OCI-LY1 (cell line): ENCODE data around the gene HSD11B1L.
A peak's percentile ranks its signal among the peaks of the same experiment; 100 is the strongest.

ENCODE experiments used
- H2AFZ ChIP-seq: fragments of 200-600 bp; sonication (generic), shearing (Covaris generic); 2 replicates; pipeline ENCODE4 v1.6.0; 2014; ENCODE audit warnings: antibody characterized with exemption, mild to moderate bottlenecking, low read length
- H3F3A ChIP-seq: fragments of 200-600 bp; sonication (generic), shearing (Covaris generic); 2 replicates; pipeline ENCODE4 v1.6.0; 2014; ENCODE audit warnings: mild to moderate bottlenecking, antibody characterized with exemption, low read length, moderate library complexity; ENCODE audit not compliant: insufficient read depth
- H3K27ac ChIP-seq: fragments of 200-600 bp; sonication (generic); 2 replicates; pipeline ENCODE4 v1.5.1; 2014; ENCODE audit warnings: low read length, mixed run types, mild to moderate bottlenecking, low read depth; ENCODE audit not compliant: poor library complexity, severe bottlenecking
- H3K27me3 ChIP-seq: fragments of 200-600 bp; sonication (generic); 2 replicates; pipeline ENCODE4 v1.6.0; 2014; ENCODE audit warnings: antibody characterized with exemption, mild to moderate bottlenecking, low read length, moderate library complexity; ENCODE audit not compliant: insufficient read depth
- H3K36me3 ChIP-seq: fragments of 200-600 bp; sonication (generic); 2 replicates; pipeline ENCODE4 v1.6.1; 2014; ENCODE audit warnings: mild to moderate bottlenecking, antibody characterized with exemption, low read length, moderate library complexity, mixed read lengths; ENCODE audit not compliant: insufficient read depth
- H3K4me1 ChIP-seq: fragments of 200-600 bp; sonication (generic); 2 replicates; pipeline ENCODE4 v1.5.1; 2014; ENCODE audit warnings: mild to moderate bottlenecking, low read length, moderate library complexity; ENCODE audit not compliant: insufficient read depth, severe bottlenecking
- H3K4me2 ChIP-seq: fragments of 200-600 bp; sonication (generic), shearing (Covaris generic); 2 replicates; pipeline ENCODE4 v1.6.1; 2014; ENCODE audit warnings: low read length
- H3K4me3 ChIP-seq: fragments of 200-600 bp; sonication (generic); 2 replicates; pipeline ENCODE4 v1.5.1; 2014; ENCODE audit warnings: low read length, low read depth, mild to moderate bottlenecking, mixed read lengths; ENCODE audit not compliant: poor library complexity, severe bottlenecking
- H3K79me2 ChIP-seq: fragments of 200-600 bp; shearing (Covaris generic); 2 replicates; pipeline ENCODE4 v1.6.1; 2016; ENCODE audit warnings: mixed run types, low read length, mixed read lengths; ENCODE audit not compliant: insufficient read depth
- H3K9ac ChIP-seq: fragments of 200-600 bp; sonication (generic), shearing (Covaris generic); 2 replicates; pipeline ENCODE4 v1.6.1; 2014; ENCODE audit warnings: mild to moderate bottlenecking, low read length, mixed read lengths
- H3K9me2 ChIP-seq: fragments of 200-600 bp; sonication (generic), shearing (Covaris generic); 2 replicates; pipeline ENCODE4 v1.6.1; 2014; ENCODE audit warnings: low read depth, mild to moderate bottlenecking, low read length, mixed read lengths
- H3K9me3 ChIP-seq: fragments of 200-600 bp; shearing (Covaris generic); 2 replicates; pipeline ENCODE4 v1.6.1; 2014; ENCODE audit warnings: low read length, mixed read lengths
- H4K20me1 ChIP-seq: fragments of 200-600 bp; sonication (generic), shearing (Covaris generic); 2 replicates; pipeline ENCODE4 v1.6.0; 2016; ENCODE audit warnings: mild to moderate bottlenecking, low read length; ENCODE audit not compliant: insufficient read depth
- EZH2 ChIP-seq: fragments of 200-600 bp; sonication (generic), shearing (Covaris generic); IDR thresholded peaks from 2 replicates; pipeline ENCODE4 v1.8.0; 2017; ENCODE audit warnings: borderline replicate concordance, mixed run types, mild to moderate bottlenecking, antibody characterized with exemption, low read length, moderate library complexity, mixed read lengths
- TF ChIP-seq, protein P1 (sequence below): fragments of 200-600 bp; sonication (generic), shearing (Covaris generic); IDR thresholded peaks from 2 replicates; pipeline ENCODE4 v1.5.1; 2017; ENCODE audit warnings: mild to moderate bottlenecking, antibody characterized with exemption, low read length, moderate library complexity, mixed read lengths

Gene HSD11B1L

DNA sequence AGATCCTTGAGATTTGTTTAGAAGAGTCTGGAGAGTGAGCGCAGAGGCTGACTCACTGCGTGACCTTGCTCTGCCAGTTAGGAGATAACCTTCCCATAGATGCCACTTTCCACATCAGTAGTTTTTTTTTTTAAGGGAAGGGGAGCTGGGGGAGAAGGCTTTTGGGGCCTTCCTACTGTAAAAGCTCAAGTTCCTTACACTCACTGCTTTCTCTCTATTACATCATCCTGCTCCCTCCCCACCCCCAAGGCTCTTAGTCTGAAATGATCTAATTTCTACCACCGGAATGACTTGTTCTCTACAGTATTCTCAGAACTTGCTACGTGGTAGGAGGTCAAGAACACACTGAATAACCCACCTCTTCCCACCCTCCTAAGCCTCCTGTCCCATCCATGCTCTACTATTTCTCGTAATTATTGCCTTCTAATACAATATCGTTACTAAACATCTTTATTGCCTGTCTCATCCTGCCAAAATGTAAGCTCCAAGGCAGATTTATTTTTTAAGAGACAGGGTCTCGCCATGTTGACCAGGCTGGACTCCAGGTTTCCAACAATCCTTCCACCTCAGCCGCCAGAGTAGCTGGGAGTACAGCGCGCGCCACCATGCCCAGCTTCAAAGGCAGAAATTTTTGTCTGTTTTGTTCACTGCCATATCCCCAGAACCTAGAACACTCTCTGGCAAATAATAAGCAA is 37.9 kb downstream of the HSD11B1L start:
- peaks cover 26% of the 10 kb centered on the region for H3K36me3 ChIP-seq
- H3K9me3 ChIP-seq = no peaks in the 10 kb centered on the region
- no peaks in the 10 kb centered on the region for H3K9me2 ChIP-seq
- peak overlapping the region; percentile 83 for H3K9ac ChIP-seq
- peaks cover 45% of the 10 kb centered on the region for H3K79me2 ChIP-seq
- peaks cover 30% of the 10 kb centered on the region for H3K4me1 ChIP-seq
- TF ChIP-seq, protein P1, sequence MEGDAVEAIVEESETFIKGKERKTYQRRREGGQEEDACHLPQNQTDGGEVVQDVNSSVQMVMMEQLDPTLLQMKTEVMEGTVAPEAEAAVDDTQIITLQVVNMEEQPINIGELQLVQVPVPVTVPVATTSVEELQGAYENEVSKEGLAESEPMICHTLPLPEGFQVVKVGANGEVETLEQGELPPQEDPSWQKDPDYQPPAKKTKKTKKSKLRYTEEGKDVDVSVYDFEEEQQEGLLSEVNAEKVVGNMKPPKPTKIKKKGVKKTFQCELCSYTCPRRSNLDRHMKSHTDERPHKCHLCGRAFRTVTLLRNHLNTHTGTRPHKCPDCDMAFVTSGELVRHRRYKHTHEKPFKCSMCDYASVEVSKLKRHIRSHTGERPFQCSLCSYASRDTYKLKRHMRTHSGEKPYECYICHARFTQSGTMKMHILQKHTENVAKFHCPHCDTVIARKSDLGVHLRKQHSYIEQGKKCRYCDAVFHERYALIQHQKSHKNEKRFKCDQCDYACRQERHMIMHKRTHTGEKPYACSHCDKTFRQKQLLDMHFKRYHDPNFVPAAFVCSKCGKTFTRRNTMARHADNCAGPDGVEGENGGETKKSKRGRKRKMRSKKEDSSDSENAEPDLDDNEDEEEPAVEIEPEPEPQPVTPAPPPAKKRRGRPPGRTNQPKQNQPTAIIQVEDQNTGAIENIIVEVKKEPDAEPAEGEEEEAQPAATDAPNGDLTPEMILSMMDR = no peak
- TF ChIP-seq EZH2 = no peak
- H2AFZ ChIP-seq = no peak overlapping the region
- H3K27me3 ChIP-seq = no peaks in the 10 kb centered on the region
- peak overlapping the region; percentile 90 for H3K27ac ChIP-seq
- H3F3A ChIP-seq = no peaks in the 10 kb centered on the region
- H4K20me1 ChIP-seq = no peaks in the 10 kb centered on the region; the same call in 1 of the 2 replicates
- H3K4me3 ChIP-seq = peak overlapping the region; percentile 77
- H3K4me2 ChIP-seq = peak overlapping the region; percentile 93

- peaks cover 45% of the 10 kb centered on the region for H3K79me2 ChIP-seq
- no peaks in the 10 kb centered on the region for H3F3A ChIP-seq
- peak overlapping the region; percentile 83 for H3K9ac ChIP-seq
- H2AFZ ChIP-seq = no peak overlapping the region
- H3K9me3 ChIP-seq = no peaks in the 10 kb centered on the region
- no peaks in the 10 kb centered on the region for H3K27me3 ChIP-seq
- H3K4me3 ChIP-seq = peak overlapping the region; percentile 77
- H3K9me2 ChIP-seq = no peaks in the 10 kb centered on the region
- peaks cover 30% of the 10 kb centered on the region for H3K4me1 ChIP-seq
- H3K36me3 ChIP-seq = peaks cover 21% of the 10 kb centered on the region
- TF ChIP-seq EZH2 = no peak
- TF ChIP-seq, protein P1 = no peak
- peak overlapping the region; percentile 90 for H3K27ac ChIP-seq
- peak overlapping the region; percentile 93 for H3K4me2 ChIP-seq
- H4K20me1 ChIP-seq = no peaks in the 10 kb centered on the region; the same call in 1 of the 2 replicates
Observed at GRCh38 chr19:5719274-5719960, 38.6 kb downstream of the HSD11B1L start.

DNA sequence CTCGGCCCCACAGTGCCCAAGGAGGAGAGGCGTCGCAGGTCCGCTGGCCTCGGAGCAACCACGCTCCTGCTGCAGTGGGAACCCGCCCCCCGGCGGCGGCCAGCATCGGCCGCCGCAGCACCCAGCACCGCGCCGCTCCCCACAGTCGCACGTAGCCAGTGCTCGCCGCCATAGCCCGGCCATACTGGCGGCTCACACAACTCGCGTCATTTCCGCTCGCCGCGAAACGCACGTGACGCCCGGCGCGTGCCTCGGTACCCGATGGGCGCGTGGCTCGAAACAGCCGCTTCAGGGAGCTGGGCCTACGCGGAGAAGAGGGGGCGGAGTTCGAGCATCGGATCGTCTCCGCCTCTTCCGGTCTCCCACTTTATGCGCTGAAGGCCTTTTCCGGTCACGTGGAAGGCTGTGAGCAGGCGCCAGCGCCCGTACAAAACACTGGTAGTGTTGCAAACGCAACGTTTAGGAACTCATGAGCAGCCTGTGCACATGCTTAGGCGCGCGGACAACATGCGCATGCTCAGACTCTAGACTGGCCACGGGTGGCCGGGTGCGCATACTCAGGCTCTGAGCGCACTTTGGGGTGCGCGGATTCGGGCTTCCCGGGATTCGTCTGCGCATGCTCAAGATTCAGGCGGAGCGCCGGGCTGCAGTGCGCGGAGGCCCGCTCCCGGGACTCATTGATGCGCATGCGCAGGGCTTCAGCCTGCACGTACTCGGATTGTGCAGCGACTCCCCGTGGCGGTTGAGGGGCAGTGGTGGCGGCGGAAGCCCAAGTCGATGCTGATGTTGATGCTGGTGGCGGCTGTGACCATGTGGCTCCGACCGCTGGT is 39.3 kb downstream of the HSD11B1L start, which contains the start of the genes CATSPERD and LONP1:
Gene CATSPERD, plus strand, starts transcription at position 677 of the 830 bp plus-strand sequence. Its CDS starts 101 bp downstream, at position 778.
Gene LONP1, minus strand, starts transcription at position 186 of the 830 bp plus-strand sequence. Its CDS starts 14 bp downstream, at position 172.
- no peaks in the 10 kb centered on the region for H3K27me3 ChIP-seq
- TF ChIP-seq, protein P1 = peak; percentile 90
- TF ChIP-seq EZH2 = no peak
- peaks cover 15% of the 10 kb centered on the region; the same call in 1 of the 2 replicates for H3K36me3 ChIP-seq
- H3K9me3 ChIP-seq = no peaks in the 10 kb centered on the region
- peaks cover 41% of the 10 kb centered on the region for H3K79me2 ChIP-seq
- peak within 1 kb of the TSS; percentile 93 for H3K4me2 ChIP-seq
- peak within 1 kb of the TSS; percentile 90 for H3K27ac ChIP-seq
- H3K9me2 ChIP-seq = no peaks in the 10 kb centered on the region
- H3K4me1 ChIP-seq = peaks cover 30% of the 10 kb centered on the region
- H3K9ac ChIP-seq = peak within 1 kb of the TSS; percentile 83
- H2AFZ ChIP-seq = no peak within 1 kb of the TSS
- H3K4me3 ChIP-seq = peak within 1 kb of the TSS; percentile 77
- no peaks in the 10 kb centered on the region for H3F3A ChIP-seq
- H4K20me1 ChIP-seq = no peaks in the 10 kb centered on the region; the same call in 1 of the 2 replicates
